Activated CD8-positive, alpha-beta memory T cell treated with anti-CD3 and anti-CD28 coated beads, Interleukin-2, amount 50 U/mL, for 24 hours (primary cell): Measurements from ENCODE around the gene MCHR1.

ENCODE experiments used
- DNase-seq: peaks from one replicate; pipeline ENCODE4 v3.0.0-alpha.2; 2020; ENCODE audit errors: extremely low read depth

Gene MCHR1

DNA sequence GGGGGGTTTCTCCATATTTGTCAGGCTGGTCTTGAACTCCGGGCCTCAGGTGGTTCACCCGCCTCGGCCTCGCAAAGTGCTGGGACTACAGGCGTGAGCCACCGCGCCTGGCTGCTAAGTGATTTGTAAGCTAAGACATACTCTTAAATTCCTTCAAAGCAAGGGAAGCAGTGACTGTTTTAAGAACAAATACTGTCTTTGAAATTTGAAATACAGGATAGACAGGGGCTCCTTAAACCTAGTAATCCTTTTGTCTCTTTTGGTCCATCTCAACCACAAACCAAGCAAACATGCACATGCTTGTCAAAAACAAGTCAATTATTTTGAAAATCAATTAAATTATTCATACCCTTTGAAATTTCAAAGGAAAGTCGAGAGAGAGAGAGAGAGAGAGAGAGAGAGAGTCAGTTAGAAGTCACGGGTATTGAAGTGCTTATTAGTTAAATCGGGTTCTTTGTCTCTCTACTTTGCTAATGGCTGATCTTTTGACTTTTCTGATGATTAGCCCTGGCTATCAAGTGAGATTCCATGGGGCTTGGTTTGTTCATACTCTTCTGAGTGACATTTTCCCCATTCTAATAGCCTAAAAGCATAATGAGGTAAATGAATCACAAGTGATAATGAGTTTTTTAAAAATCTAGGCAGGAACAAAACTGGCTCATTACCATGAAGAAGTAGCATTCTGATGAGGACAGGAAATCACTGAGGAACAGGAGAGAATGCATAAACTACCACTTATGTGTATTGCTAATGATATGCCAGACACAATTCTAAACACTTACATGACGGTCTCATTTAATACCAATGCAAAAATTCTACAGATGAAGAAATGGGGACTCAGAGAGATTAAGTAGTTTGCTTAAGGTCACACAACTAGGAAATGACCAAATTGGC is 48.0 kb downstream of the MCHR1 start:
- no peak for DNase-seq

DNA sequence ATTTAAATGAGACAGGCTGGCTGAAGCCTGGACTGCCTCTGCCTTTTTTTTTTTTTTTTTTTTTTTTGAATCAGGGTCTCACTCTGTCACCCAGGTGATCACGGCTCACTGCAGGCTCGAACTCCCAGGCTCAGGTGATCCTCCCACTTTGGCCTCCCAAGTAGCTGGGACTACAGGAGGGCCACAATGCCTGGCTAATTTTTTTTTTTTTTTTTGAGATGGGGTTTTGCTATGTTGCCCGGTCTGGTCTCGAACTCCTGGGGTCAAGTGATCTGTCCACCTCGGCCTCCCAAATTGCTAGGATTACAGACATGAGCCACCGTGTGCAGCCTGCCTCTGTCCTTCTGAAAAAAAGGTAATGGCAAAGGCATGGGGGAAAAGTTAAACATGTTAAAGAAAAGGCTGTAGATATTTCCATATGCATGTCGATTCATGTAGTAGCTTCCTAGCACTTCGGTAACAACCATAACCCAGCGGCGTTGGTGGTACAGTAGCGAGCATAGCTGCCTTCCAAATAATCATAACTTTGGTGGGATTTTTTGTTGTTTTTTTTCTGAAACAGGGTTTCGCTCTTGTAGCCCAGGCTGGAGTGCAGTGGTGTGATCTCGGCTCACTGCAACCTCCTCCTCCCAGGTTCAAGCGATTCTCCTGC is 48.8 kb downstream of the MCHR1 start:
- no peak for DNase-seq

GRCh38 chr22:40728731-40729189 is 49.5 kb downstream of the MCHR1 start:
- no peak for DNase-seq

DNA sequence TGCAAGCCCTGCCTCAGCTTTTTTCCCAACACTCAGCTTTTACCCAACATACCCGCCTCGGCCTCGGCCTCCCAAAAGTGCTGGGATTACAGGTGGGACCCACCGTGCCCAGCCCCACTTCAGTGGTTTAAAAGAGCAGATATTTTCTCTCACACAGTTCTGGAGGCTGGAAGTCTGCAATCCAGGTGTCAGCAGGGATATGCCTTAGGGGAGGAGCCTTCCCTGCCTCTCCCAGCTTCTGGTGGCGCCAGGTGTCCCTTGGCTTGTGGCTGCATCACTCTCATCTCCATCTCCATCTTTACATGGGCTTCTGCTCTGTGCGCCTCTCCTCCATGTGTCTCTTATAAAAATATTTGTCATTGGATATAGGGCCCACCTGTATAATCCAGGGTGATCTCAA is 50.0 kb downstream of the MCHR1 start:
- DNase-seq: no peak
